Measurements from ENCODE around the gene DOCK2.

DNA sequence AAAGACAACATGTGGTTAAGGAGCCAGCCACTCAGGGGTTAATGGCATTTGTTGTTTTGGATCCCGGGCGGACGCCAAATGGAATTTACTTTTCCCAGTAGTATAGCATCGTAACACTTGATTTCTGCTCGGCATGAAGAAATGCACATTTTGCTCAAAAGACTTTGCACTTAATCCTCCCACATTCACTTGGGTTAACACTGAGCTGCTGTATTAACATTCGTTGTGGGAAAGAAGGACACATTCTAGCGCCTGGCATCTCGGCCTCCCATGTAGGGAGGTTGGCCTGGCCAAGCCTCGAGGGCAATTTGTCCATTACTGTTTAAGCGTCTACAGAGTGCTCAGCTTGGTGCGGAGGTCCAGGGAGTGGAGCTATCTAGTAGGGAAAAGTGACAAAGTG is 375.5 kb downstream of the DOCK2 start:
- no peak for TF ChIP-seq EZH2 (IDR thresholded peaks at IDR 0.05)
- no peak for TF ChIP-seq POLR2AphosphoS5 (IDR thresholded peaks at IDR 0.05; ENCODE audit: borderline replicate concordance, low read depth, low read length)
